T-helper 2 cell treated with Interferon-gamma antibody and Interleukin-4, amounts not matched to agents 5 μg/mL and 100 μg/mL, for 36 hours (primary cell): ENCODE data around the gene RTN4R.
A peak's percentile ranks its signal among the peaks of the same experiment; 100 is the strongest.

Source experiments
- DNase-seq: peaks from one replicate; pipeline ENCODE4 v3.0.0; 2021; ENCODE audit warnings: low spot score
- H3K27ac Mint-ChIP-seq: one replicate; pipeline ENCODE4 v1.8.0; 2021; ENCODE audit warnings: mild to moderate bottlenecking, mixed read lengths
- H3K27me3 Mint-ChIP-seq: one replicate; pipeline ENCODE4 v1.8.0; 2021; ENCODE audit warnings: low read depth, mixed read lengths
- H3K36me3 Mint-ChIP-seq: one replicate; pipeline ENCODE4 v1.8.0; 2021; ENCODE audit warnings: low read depth, mixed read lengths
- H3K4me1 Mint-ChIP-seq: one replicate; pipeline ENCODE4 v1.8.0; 2021; ENCODE audit warnings: low read depth, mixed read lengths
- H3K4me3 Mint-ChIP-seq: one replicate; pipeline ENCODE4 v1.8.0; 2022; ENCODE audit warnings: mild to moderate bottlenecking, moderate library complexity, mixed read lengths
- H3K9me3 Mint-ChIP-seq: one replicate; pipeline ENCODE4 v1.8.0; 2021; ENCODE audit warnings: mixed read lengths

RTN4R gene

GRCh38 chr22:20254975-20255946, 12.9 kb downstream of the RTN4R start:
- H3K4me1 Mint-ChIP-seq, result peaks cover 5% of the 10 kb centered on the region
- H3K27ac Mint-ChIP-seq, result no peak overlapping the region
- no peaks in the 10 kb centered on the region for H3K36me3 Mint-ChIP-seq
- H3K9me3 Mint-ChIP-seq, result no peaks in the 10 kb centered on the region
- DNase-seq, result no peak
- H3K4me3 Mint-ChIP-seq, result no peak overlapping the region
- no peaks in the 10 kb centered on the region for H3K27me3 Mint-ChIP-seq

DNA sequence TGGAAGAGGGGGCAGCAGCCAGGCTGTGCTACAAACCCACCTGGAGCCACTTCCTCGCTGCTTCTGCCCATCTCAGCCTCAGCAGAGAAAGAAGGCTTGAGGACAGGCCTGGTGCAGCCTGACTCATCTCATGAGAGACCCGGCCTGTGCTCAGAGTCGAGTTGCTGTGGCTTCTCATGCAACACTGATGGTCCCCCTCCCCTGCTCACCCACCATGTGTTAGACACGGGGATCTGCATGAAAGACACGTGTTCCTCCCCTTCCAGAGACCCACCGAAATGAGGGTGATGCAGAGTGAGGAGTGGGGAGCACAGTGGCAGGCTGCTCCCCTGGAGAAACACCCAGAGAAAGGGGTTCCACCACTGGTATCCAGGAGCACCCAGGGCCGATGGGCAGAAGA, 15.0 kb downstream of the RTN4R start:
- H3K4me3 Mint-ChIP-seq, result no peak overlapping the region
- no peaks in the 10 kb centered on the region for H3K27me3 Mint-ChIP-seq
- H3K4me1 Mint-ChIP-seq, result peaks cover 5% of the 10 kb centered on the region
- no peak overlapping the region for H3K27ac Mint-ChIP-seq
- DNase-seq, result no peak
- H3K9me3 Mint-ChIP-seq, result no peaks in the 10 kb centered on the region
- no peaks in the 10 kb centered on the region for H3K36me3 Mint-ChIP-seq

DNA sequence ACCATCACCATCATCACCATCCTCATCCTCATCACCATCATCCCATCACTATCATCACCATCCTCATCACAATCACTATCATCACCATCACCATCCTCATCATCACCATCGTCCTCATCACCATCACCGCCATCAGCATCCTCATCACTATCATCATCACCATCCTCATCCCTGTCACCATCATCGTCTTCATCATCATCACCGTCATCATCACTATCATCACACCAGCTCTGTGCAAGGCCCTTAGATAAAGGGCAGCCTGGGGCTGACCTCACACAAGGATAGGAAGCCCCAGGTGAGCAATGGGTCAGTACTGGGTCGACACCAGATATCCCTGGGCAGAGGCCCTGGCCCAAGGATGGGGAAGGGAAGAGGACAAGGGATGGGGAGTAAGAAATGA, 16.1 kb downstream of the RTN4R start:
- H3K4me1 Mint-ChIP-seq, result peaks cover 5% of the 10 kb centered on the region
- H3K27me3 Mint-ChIP-seq, result no peaks in the 10 kb centered on the region
- no peaks in the 10 kb centered on the region for H3K9me3 Mint-ChIP-seq
- H3K36me3 Mint-ChIP-seq, result no peaks in the 10 kb centered on the region
- H3K27ac Mint-ChIP-seq, result no peak overlapping the region
- DNase-seq, result no peak
- no peak overlapping the region for H3K4me3 Mint-ChIP-seq

- Mint-ChIP-seq H3K27ac (no peak overlapping the region), H3K9me3 (no peaks in the 10 kb centered on the region), H3K4me3 (no peak overlapping the region), H3K27me3 (no peaks in the 10 kb centered on the region), H3K4me1 (peaks cover 5% of the 10 kb centered on the region), H3K36me3 (no peaks in the 10 kb centered on the region)
- DNase-seq, result no peak
These were observed 16.6 kb downstream of the RTN4R start for GRCh38 chr22:20251491-20251890.

- Mint-ChIP-seq H3K27me3 (no peaks in the 10 kb centered on the region), H3K4me3 (no peak overlapping the region), H3K4me1 (peaks cover 13% of the 10 kb centered on the region), H3K36me3 (no peaks in the 10 kb centered on the region), H3K27ac (no peak overlapping the region), H3K9me3 (no peaks in the 10 kb centered on the region)
- DNase-seq, result no peak
These were observed 18.2 kb downstream of the RTN4R start for GRCh38 chr22:20249797-20250354.

GRCh38 chr22:20248461-20248978, 19.6 kb downstream of the RTN4R start:
- no peaks in the 10 kb centered on the region for H3K27me3 Mint-ChIP-seq
- no peaks in the 10 kb centered on the region for H3K9me3 Mint-ChIP-seq

GRCh38 chr22:20247608-20248171, 20.4 kb downstream of the RTN4R start:
- Mint-ChIP-seq H3K36me3 (no peaks in the 10 kb centered on the region), H3K27ac (no peak overlapping the region), H3K4me3 (no peak overlapping the region), H3K9me3 (no peaks in the 10 kb centered on the region), H3K27me3 (no peaks in the 10 kb centered on the region), H3K4me1 (peaks cover 26% of the 10 kb centered on the region)
- DNase-seq, result no peak

More at GRCh38 chr22:20248461-20248978, 19.6 kb downstream of the RTN4R start:
- no peak for DNase-seq
- Mint-ChIP-seq H3K4me1 (peaks cover 20% of the 10 kb centered on the region), H3K4me3 (no peak overlapping the region), H3K27ac (no peak overlapping the region), H3K36me3 (no peaks in the 10 kb centered on the region)

GRCh38 chr22:20247010-20247505, 21.1 kb downstream of the RTN4R start:
- no peak overlapping the region for H3K4me3 Mint-ChIP-seq
- H3K4me1 Mint-ChIP-seq, result peaks cover 28% of the 10 kb centered on the region
- no peaks in the 10 kb centered on the region for H3K9me3 Mint-ChIP-seq
- H3K27me3 Mint-ChIP-seq, result no peaks in the 10 kb centered on the region
- H3K27ac Mint-ChIP-seq, result no peak overlapping the region
- no peaks in the 10 kb centered on the region for H3K36me3 Mint-ChIP-seq
- no peak for DNase-seq

GRCh38 chr22:20246368-20247009, 21.6 kb downstream of the RTN4R start:
- Mint-ChIP-seq H3K4me1 (peaks cover 28% of the 10 kb centered on the region), H3K27me3 (no peaks in the 10 kb centered on the region), H3K27ac (no peak overlapping the region), H3K9me3 (no peaks in the 10 kb centered on the region), H3K36me3 (no peaks in the 10 kb centered on the region), H3K4me3 (no peak overlapping the region)
- no peak for DNase-seq

DNA sequence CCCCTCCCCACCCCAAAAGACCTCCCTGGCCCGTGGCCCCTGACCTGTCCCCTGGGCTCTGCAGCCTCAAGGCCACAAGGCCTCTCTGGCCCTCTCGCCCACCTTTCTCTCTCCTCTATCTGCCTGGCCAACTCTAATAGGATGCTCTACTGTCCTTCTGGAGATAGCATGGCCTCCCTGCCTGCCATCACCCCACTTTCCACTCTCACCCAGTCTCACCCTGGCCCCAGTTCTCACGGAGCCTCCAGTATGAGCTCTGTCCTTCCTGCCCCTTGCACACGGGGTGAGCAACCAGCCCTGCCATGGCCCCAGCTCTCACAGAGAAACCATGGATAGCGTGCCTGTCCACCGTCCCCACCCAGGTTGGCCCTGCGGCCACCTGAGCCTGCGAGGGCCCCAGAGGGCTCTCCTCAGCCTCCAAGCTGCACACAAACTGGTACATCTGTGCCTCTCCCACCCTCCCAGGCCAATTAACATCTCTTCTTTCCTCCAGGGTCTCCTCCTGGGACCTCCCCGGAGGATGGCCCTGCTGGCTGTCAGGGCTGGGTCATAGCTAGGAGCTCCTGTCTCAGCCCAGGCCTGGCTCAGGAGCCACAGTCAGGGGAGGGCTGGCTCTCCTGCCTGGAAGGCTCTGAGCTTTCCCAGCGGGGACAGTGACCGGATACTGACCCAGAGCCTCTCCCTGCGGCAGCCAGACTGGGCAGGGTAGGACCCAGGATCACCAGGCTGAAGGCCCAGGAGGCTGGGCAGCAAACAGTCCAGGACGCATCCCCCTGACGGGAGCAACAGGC, 22.3 kb downstream of the RTN4R start:
- no peaks in the 10 kb centered on the region for H3K36me3 Mint-ChIP-seq
- DNase-seq, result no peak
- peak overlapping the region; percentile 69 for H3K27ac Mint-ChIP-seq
- peaks cover 28% of the 10 kb centered on the region for H3K4me1 Mint-ChIP-seq
- no peaks in the 10 kb centered on the region for H3K27me3 Mint-ChIP-seq
- no peaks in the 10 kb centered on the region for H3K9me3 Mint-ChIP-seq
- H3K4me3 Mint-ChIP-seq, result peak overlapping the region; percentile 13

- H3K4me1 Mint-ChIP-seq, result peaks cover 28% of the 10 kb centered on the region
- DNase-seq, result no peak
- no peaks in the 10 kb centered on the region for H3K27me3 Mint-ChIP-seq
- H3K9me3 Mint-ChIP-seq, result no peaks in the 10 kb centered on the region
- H3K27ac Mint-ChIP-seq, result peak overlapping the region; percentile 82
- no peaks in the 10 kb centered on the region for H3K36me3 Mint-ChIP-seq
- H3K4me3 Mint-ChIP-seq, result peak overlapping the region; percentile 29
These were observed 23.2 kb downstream of the RTN4R start for GRCh38 chr22:20244691-20245576.

DNA sequence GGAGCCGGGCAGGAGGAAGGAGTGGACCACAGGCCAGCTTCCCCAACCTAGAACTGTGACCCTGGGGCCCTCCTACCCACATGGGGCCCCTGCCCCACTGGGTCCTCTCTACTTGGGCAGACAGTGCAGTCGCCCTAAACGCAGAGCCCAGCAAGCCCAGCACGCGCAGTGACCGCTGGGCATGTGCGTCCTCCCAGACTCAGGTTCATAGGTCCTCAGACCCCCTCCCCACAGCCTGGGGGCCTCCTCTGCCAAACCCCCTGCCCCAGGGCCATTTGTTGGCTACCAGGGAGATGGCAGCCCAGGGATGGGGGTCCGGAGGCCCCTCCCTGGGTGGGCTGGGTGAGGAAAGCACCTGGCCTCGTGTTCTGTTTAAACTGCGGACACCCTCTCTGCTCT, 23.9 kb downstream of the RTN4R start:
- Mint-ChIP-seq H3K4me1 (peaks cover 28% of the 10 kb centered on the region), H3K36me3 (no peaks in the 10 kb centered on the region), H3K9me3 (no peaks in the 10 kb centered on the region)

More for the DNA sequence above, 23.9 kb downstream of the RTN4R start:
- Mint-ChIP-seq H3K27me3 (no peaks in the 10 kb centered on the region), H3K27ac (peak overlapping the region; percentile 82), H3K4me3 (no peak overlapping the region)
- DNase-seq, result no peak
